Parathyroid adenoma (tissue), 2 donors: ENCODE results near the gene FAM222B.

Experiments used
- H2AFZ ChIP-seq: fragments of 300-600 bp; sonication (generic); one replicate; pipeline ENCODE4 v1.7.0; 2017; ENCODE audit warnings: antibody characterized with exemption, mild to moderate bottlenecking
- H3K27ac ChIP-seq: fragments of 300-600 bp; sonication (generic); one replicate; pipeline ENCODE4 v1.7.0; 2017
- H3K27me3 ChIP-seq: fragments of 300-600 bp; sonication (generic); one replicate; pipeline ENCODE4 v1.7.0; 2017; ENCODE audit warnings: low read length; ENCODE audit not compliant: control insufficient read depth, insufficient read depth
- H3K36me3 ChIP-seq: fragments of 300-600 bp; sonication (generic); one replicate; pipeline ENCODE4 v1.7.0; 2017; ENCODE audit warnings: low read length; ENCODE audit not compliant: control insufficient read depth, insufficient read depth
- H3K4me1 ChIP-seq: fragments of 300-600 bp; sonication (generic); one replicate; pipeline ENCODE4 v1.7.0; 2017; ENCODE audit warnings: control low read depth
- H3K4me2 ChIP-seq: fragments of 300-600 bp; sonication (generic); one replicate; pipeline ENCODE4 v1.7.0; 2017; ENCODE audit warnings: low read length
- H3K4me3 ChIP-seq: fragments of 300-600 bp; sonication (generic); one replicate; pipeline ENCODE4 v1.7.0; 2017; ENCODE audit warnings: low read depth, low read length
- H3K79me2 ChIP-seq: fragments of 300-600 bp; sonication (generic); one replicate; pipeline ENCODE4 v1.7.0; 2017; ENCODE audit warnings: control low read depth
- H3K9ac ChIP-seq: fragments of 300-600 bp; sonication (generic); one replicate; pipeline ENCODE4 v1.7.0; 2017; ENCODE audit warnings: mild to moderate bottlenecking
- H3K9me3 ChIP-seq: fragments of 300-600 bp; sonication (generic); one replicate; pipeline ENCODE4 v1.7.0; 2017; ENCODE audit warnings: low read length; ENCODE audit not compliant: control insufficient read depth
- TF ChIP-seq, protein P1 (sequence below): fragments of 300-600 bp; sonication (generic); IDR thresholded peaks from one replicate; pipeline ENCODE4 v1.7.0; 2017; ENCODE audit warnings: antibody characterized with exemption, mild to moderate bottlenecking
- donor health status: primary hyperparathyroidism.

Gene FAM222B

DNA sequence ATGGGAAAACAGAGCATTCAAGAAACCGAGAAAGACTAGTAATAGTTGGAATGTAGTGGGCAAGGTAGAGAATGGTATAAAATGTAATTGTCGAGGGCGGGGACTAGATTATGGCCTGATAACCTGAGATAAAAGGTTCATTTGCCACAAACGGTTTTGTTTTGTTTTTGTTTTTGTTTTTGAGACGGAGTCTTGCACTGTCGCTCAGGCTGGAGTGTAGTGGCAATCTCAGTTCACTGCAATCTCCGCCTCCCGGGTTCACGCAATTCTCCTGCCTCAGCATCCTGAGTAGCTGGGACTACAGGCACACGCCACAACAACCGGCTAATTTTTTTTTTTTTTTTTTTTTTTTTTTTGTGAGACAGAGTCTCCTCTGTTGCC, 112.7 kb downstream of the FAM222B start:
- no peaks in the 10 kb centered on the region for H3K79me2 ChIP-seq
- no peak overlapping the region for H3K4me3 ChIP-seq
- H3K27ac ChIP-seq = no peak overlapping the region
- no peak overlapping the region for H3K4me2 ChIP-seq
- H3K27me3 ChIP-seq = no peaks in the 10 kb centered on the region
- peaks cover 18% of the 10 kb centered on the region for H3K4me1 ChIP-seq
- no peak overlapping the region for H2AFZ ChIP-seq
- no peaks in the 10 kb centered on the region for H3K36me3 ChIP-seq
- no peaks in the 10 kb centered on the region for H3K9me3 ChIP-seq
- no peak overlapping the region for H3K9ac ChIP-seq
- TF ChIP-seq, protein P1, sequence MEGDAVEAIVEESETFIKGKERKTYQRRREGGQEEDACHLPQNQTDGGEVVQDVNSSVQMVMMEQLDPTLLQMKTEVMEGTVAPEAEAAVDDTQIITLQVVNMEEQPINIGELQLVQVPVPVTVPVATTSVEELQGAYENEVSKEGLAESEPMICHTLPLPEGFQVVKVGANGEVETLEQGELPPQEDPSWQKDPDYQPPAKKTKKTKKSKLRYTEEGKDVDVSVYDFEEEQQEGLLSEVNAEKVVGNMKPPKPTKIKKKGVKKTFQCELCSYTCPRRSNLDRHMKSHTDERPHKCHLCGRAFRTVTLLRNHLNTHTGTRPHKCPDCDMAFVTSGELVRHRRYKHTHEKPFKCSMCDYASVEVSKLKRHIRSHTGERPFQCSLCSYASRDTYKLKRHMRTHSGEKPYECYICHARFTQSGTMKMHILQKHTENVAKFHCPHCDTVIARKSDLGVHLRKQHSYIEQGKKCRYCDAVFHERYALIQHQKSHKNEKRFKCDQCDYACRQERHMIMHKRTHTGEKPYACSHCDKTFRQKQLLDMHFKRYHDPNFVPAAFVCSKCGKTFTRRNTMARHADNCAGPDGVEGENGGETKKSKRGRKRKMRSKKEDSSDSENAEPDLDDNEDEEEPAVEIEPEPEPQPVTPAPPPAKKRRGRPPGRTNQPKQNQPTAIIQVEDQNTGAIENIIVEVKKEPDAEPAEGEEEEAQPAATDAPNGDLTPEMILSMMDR = no peak

DNA sequence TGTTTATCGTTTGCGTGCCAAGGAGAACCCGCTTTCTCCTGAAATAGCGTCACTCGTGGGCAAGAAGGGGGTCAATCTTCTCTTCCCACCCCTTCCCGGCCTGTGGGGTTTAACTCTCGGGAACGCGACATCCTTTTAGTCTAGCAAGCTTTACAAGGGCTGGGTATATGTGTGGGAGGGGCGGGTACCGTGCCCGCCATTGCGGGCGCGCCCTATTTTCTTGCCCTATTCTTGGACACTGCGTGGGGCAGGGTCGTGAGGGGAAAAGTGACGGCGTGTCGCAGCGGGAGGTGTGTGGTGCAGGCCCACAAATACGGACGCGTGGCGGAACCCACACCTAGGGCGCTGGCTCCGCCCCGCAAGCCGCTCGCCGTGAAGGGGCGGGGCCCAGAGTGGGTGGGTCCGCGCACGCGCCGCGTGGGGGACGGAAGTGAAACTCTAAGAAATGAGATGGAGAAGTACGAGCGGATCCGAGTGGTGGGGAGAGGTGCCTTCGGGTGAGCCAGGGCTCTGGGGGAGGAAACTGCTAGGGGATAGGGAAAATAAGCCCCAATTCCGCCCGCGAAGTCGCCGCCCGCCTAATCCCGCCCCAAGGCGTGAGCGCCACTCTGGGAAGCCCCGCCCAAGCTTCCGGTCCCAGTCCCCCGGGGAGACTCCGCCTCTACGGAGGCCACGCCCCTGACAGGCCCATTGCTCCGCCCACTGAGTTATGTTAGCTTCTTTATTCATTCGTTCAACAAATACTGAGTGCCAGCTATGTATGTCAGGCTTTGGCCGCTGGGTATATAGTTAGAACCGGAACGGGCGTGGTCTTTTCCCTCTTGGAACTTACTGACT, 114.0 kb downstream of the FAM222B start, which contains the start of gene NEK8:
NEK8 (plus strand) TSS at position 425 of the 837 bp plus-strand sequence; CDS start at position 451, 26 bp downstream.
- Histone ChIP-seq H2AFZ (peak within 1 kb of the TSS; percentile 99), H3K79me2 (no peaks in the 10 kb centered on the region), H3K4me1 (peaks cover 18% of the 10 kb centered on the region), H3K9me3 (no peaks in the 10 kb centered on the region), H3K4me2 (peak within 1 kb of the TSS; percentile 100), H3K27me3 (no peaks in the 10 kb centered on the region), H3K36me3 (no peaks in the 10 kb centered on the region), H3K27ac (peak within 1 kb of the TSS; percentile 95), H3K4me3 (peak within 1 kb of the TSS; percentile 92), H3K9ac (peak within 1 kb of the TSS; percentile 74)
- TF ChIP-seq, protein P1 = no peak

DNA sequence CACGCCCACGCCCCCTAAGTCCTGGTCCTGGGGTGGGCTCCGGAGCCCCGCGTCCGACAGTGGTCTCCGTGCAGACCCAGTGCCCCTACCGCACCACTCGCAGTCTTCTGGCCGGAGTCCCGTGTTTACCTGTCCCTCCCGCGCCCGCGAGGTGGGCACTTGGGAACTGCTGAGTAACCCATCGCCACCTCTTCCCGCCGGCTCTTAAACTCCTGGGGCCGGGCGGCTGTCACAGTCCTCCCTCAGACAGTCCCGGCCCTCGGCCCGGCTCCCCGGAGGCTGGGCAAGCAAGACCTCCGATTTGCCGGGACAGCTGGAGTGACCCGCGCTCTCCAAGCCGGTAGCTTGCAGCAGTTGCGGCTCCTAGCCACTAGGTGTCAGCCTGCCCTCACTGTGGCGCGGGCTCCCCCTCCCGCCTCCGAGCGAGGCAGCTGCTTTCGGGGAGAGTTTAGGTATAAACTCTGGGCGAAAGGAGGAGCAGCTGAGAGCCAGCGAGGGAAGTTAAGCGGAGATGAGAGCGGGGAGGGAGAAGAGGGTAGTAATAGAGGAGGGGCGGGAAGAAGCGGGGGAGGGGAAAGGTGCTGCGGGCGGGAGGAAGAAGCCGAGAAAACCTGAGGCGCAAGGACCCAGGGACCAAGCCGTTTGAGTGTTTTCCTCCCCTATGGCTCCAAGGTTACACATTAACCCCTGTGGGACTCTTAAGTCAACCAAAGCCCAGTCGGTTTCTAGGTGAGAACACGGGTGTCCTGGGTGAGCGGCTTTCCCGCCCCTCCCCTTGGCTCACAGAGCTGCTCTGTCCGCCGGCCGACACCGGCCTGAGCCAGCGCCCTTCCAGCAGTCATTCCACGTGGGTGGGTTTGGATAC, 115.7 kb downstream of the FAM222B start:
- H3K27ac ChIP-seq = peak overlapping the region; percentile 95
- H3K79me2 ChIP-seq = no peaks in the 10 kb centered on the region
- peaks cover 21% of the 10 kb centered on the region for H3K4me1 ChIP-seq
- H3K4me2 ChIP-seq = peak overlapping the region; percentile 100
- H3K27me3 ChIP-seq = no peaks in the 10 kb centered on the region
- H3K36me3 ChIP-seq = no peaks in the 10 kb centered on the region
- H2AFZ ChIP-seq = peak overlapping the region; percentile 99
- no peak overlapping the region for H3K9ac ChIP-seq
- TF ChIP-seq, protein P1 = peak; percentile 100
- H3K4me3 ChIP-seq = peak overlapping the region; percentile 92
- H3K9me3 ChIP-seq = no peaks in the 10 kb centered on the region

DNA sequence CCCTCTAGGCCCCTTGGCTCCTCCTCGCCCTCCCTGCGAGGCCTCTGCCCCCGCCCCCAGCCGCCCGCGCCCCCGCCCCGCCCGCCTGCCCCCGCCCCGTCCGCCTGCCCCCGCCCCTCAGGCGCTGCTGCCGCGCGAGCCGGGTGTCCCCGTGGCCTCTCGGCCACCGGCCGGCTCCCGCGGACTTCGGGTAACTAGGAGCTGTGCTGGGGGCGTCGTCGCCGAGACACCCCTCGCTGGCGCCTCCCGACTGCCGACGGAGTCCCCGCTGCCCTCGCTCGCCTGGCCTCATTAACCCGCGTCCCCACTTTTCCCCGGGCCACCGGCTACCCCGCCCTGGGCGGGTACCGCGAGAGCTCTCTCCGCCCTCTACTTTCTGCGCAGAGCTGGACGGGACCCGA, 116.4 kb downstream of the FAM222B start, which contains the start of gene TLCD1:
TLCD1 (minus strand) TSS at position 8 of the 401 bp plus-strand sequence. CDS start 136 bp downstream, outside the sequence.
- Histone ChIP-seq H3K4me1 (peaks cover 24% of the 10 kb centered on the region), H3K4me3 (peak within 1 kb of the TSS; percentile 92), H2AFZ (peak within 1 kb of the TSS; percentile 99), H3K9ac (no peak within 1 kb of the TSS), H3K36me3 (no peaks in the 10 kb centered on the region), H3K4me2 (peak within 1 kb of the TSS; percentile 100), H3K27me3 (no peaks in the 10 kb centered on the region), H3K9me3 (no peaks in the 10 kb centered on the region), H3K27ac (peak within 1 kb of the TSS; percentile 95), H3K79me2 (peaks cover 2% of the 10 kb centered on the region)
- TF ChIP-seq, protein P1 = no peak
